Activated effector memory CD4-positive, alpha-beta T cell treated with anti-CD3 and anti-CD28 coated beads, Interleukin-2, amount 50 U/mL, for 16 hours (primary cell): ENCODE data around the gene BHLHE23.

Experiments
- DNase-seq: peaks from one replicate; pipeline ENCODE4 v3.0.0-alpha.2; 2020

The BHLHE23 gene

GRCh38 chr20:63007646-63008488, 1.1 kb upstream of the BHLHE23 start:
- no peak for DNase-seq

GRCh38 chr20:63007360-63007645, 539 bp upstream of the BHLHE23 start:
- DNase-seq, result no peak

DNA sequence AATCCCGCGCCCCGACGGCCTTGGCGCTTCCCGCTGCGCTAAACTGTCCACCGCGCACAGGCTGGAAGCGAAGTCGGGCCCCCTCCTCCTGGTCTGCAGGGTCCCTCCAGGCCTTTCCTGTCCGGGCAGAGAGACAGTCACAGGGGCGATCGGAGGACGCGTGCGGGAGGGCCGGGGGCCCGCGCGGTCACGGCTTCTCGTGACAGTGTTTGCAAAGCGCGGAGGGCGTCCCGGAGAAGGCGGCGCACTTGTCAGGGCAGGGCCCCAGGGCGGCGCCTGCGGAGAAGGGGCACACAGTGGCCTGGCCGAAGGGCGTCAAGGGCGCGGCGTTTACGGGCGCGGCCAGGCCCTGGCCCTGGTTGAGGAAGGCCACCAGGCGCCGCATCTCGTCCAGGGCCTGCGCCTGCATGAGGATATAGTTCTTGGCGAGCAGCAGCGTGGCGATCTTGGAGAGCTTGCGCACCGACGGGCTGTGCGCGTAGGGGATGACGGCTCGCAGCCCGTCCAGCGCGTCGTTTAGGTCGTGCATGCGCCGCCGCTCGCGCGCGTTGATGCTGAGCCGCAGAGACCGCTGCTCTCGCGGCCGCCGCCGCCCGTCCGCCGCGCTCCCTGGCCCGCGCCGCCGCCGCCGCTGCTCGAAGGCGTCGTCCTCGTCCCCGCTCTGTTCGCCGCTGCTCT, 763 bp downstream of the BHLHE23 start:
- DNase-seq, result no peak

DNA sequence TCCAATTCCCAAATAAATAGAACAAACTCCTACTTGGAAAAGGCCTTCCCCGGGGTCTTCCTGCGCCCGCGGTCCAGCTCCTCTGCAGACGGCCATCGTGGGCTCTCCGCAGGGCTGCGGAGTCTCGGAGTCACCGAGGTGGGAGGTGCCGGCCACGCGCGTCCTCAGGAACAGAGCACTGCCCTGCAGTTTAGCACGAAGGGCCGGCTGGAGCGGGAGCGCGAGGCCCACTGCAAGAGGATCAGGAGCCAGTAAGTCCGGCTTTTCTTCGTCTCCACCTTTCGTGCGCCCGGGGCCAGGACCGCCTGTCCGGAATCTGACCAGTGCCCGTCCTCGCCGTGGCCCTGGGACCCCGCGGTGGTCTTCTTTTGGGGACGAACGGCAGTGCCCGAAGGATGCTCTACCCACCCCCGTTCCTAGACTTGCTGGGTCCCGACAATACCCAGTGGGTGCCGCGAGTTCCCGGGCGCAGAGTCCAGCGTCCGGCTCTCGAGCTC, 1.4 kb downstream of the BHLHE23 start:
- DNase-seq, result no peak

DNA sequence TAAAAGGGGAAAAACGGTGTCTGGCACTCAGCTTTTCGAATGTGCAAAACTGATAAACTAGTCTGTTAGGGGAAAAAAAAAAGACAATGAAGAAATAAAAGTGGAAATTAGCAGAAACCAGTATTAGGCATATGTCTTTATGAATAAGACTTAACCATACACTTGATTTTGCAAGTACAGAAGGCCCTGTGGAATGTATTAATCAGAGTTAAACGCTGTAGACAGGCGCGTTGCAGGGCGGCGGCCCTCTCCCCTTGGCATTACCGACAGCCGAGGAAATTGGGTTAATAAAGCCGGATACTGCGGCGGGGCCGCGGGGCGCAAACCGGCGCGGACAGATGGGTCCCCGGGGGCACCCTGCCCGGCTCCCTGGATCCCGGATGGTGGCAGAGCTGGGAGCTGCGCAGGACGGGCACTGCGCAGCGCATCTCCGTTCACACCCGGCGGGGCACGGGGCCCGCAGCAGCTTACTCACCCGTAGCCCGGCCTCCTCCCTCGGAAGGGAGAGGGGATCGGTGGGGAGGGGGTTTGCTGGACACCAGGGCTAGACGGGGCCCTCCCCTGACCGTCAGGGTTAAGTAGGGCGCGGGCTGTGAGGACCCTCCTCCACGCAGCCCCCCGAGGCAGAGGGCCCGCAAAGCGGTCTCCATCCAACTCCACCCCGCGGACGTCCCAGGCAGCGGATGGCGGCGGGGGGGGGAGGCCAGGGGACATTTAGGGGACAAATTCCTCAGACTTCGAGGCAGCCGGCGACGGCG, 2.0 kb downstream of the BHLHE23 start:
- DNase-seq, result no peak

- no peak for DNase-seq
Observed at GRCh38 chr20:63003546-63003945, 3.2 kb downstream of the BHLHE23 start.

DNA sequence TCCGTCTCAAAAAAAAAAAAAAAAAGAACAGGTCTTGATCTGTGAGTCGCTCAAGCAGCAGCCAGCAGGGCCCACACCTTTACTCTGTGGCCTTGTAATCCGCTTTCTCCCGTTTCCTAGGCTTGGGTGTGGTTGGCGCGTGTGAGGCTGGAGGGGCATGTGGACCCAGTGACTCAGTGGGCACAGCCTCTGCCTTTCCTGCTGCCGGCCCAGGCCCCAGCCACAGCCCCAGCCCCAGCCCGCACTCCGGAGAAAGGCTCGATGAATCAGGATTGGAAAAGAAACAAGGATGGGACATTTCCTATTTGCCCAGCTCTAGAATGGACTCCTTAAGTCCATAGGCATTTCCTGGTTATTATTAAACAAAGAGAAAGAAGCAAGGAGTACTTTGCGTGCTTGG, 4.3 kb downstream of the BHLHE23 start:
- no peak for DNase-seq

DNA sequence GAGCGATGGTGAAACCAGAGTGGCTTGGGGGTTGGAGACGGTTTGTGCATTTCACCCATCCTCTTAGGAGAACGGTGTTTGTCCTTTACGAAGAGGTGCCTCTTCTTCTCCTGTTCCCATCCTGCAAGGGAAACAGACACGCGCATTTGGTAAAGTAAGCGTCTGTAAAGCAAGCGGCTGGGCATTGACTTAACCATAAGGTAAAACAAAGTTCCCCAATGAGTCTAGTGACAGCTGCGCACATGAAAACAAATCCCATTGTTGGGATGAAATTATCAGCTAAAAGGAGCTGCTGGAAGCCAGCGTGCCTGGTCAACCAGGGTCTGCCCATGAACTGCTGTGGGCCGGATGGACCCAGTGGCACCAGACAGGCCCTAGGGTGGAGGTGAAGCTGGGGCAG, 5.8 kb downstream of the BHLHE23 start:
- no peak for DNase-seq

DNA sequence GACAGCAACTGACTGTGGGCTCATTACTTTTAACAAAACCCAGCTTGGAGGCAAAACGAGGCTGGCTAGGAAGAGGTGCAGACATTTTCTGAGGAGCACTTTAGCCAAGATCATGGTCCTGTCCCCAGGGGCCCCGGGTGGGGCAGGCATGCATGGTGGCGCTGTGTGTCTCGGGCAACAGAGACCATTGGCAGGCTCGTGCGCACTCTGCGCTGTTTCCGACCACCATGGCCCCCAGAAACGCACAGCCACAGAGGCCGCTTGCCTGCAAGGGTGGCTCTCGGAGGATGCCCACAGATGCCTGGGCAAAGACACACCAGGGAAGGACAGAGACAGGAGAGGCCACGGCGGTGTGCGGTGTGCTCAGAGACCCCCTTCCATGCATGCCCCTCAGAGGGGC, 6.7 kb downstream of the BHLHE23 start:
- DNase-seq, result no peak

- DNase-seq, result no peak
Observed at GRCh38 chr20:62999580-62999979, 7.2 kb downstream of the BHLHE23 start.

DNA sequence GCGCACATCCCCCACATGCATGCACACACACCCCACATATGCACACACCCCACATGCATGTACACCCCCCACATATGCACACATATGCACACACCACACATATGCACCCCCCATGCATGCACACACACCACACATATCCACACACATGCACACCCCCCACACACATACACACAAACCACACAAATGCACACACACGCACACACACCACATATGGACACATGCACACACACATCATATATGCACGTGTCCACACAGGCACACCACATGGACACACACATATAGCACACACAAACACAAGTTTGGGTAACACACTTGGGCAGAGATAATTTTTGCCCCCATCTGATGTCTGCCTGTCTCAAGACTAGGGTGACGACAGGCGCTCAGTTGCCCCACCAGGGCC, 8.3 kb downstream of the BHLHE23 start:
- DNase-seq, result no peak

DNA sequence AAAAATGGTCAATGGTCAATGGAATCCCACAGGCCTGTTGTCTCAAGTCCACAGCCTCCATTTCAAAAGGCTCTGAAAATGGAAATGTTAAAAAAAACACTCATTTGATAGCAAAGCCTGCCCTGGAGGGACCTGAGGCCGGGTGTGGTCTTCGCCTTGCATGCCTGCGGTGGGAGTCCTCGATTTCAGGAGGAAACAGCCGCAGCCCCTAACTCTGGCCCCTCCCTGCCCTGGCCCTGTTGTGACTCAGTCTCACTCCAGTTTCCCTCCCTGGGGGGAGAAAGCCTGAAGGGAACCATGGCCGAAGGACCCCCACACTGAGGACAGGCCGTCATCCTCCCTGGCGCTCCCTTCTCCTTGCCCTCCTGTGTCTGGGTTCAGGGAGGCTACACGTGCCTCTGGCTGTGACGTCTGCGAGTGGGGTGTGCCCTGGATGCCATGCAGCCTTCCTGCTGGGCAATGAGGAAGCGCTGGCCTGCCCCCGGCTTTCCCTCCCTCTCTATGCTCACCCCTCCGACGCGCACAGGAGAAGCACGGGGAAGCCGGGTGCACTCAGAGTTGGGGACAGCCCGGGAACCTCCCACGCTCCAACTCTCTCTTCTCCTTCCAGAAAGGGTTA, 9.2 kb downstream of the BHLHE23 start:
- no peak for DNase-seq

GRCh38 chr20:62996596-62996982, 10.2 kb downstream of the BHLHE23 start:
- no peak for DNase-seq

DNA sequence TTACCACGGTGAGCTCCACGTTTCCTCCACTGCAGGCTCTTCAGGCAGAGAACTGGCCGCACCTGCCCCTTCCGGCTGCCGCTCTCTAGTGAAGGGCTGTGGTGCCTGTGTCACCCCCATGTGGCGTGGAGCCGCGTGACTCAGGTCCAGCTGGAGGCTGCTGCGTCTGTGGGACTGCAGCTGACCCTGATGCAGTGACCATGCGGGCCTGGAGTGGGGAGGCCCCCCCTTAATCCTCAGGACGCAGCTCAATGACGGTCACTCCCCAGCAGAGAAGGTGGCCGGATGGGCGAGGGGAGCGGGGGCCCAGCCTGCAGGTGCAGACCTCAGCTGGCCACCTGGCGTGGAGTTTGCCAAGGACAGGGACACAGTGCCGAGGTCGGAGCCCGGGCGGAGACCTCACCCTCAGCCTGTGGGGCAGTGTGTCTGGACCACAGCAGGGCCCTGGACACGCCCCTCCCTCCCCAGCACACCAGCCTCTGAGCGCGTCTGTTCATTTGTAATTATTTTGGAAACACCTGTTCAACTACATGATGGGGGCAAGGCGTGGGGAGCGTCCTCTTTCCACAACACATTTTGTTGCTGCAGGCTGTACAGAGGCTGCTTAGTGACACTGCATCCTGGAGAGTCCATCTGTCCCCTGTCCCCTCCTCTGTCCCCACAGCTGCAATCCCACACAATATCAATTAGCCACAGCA, 10.7 kb downstream of the BHLHE23 start:
- DNase-seq, result no peak

DNA sequence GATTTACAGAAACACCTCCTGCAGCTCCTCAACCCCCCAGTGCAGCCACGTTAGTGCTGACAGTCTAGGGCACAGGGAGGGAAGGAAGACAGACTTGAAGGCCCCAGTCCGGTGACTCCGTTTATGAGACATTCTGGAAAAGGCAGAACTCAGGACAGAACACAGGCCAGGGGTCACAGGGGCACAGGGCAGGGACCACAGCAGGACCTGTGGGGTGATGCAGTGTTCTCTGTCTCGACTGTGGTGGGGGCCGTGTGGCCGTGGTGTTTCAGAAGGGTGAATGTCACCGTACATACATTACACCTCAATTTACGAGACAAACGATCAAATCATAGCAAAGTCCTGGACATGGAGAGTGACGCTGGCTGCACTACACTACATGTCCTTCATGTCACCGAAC, 11.3 kb downstream of the BHLHE23 start:
- DNase-seq, result no peak

GRCh38 chr20:62994869-62995281, 11.9 kb downstream of the BHLHE23 start:
- DNase-seq, result no peak

DNA sequence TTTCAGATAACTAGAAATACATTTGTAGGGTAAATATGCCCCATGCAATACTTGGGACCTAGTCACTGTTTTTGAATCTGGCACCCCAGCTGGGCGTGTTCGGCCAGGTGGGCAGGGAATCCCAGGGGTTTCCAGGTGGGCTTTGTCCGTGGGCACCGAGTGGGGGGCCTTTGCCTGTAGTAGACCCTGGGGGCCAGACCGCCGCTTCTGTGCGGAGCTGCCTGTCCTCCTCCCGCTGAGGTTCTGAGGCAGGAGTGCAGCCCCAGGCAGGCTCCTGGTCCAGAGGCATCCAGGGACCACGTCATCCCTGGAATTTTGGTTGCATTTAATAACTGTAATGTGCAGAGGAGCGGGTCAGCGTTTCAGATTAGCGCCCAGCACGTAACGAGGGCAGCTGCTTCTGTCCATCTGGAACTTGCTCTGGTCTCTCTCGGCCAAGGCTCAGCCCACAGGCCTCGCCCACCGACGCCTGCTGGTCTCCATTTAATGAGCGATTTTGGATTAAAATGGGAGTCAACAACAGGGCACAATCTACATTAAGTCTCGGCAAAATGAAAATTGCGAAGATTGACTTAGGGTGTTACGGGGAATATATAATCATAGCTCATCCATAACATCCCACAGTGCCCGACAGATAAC, 12.8 kb downstream of the BHLHE23 start:
- DNase-seq, result no peak

- no peak for DNase-seq
Observed at GRCh38 chr20:62991863-62992262, 14.9 kb downstream of the BHLHE23 start.

- no peak for DNase-seq
Observed at GRCh38 chr20:62991196-62991807, 15.5 kb downstream of the BHLHE23 start.

GRCh38 chr20:62990306-62990825, 16.4 kb downstream of the BHLHE23 start:
- no peak for DNase-seq

- DNase-seq, result no peak
Observed at GRCh38 chr20:62989201-62989601, 17.6 kb downstream of the BHLHE23 start.

DNA sequence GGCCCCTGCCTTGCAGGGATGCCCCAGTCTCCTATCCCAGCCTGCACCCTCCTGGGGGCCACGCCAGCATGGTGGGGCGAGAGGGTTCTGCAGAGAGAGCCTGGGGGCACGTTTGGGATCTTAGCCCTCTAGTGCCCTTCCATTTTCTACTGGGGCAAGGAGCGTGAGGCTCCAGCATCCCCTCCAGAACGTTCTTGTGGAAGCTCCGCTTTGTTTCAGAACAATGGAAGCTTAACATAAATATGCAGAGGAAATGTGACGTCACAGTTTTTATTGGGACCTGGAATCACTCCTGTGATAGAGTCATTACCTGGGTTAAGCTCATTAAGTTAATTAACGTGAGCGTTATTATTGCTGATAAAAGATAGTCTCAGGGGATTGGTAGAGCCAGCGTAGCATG, 19.6 kb downstream of the BHLHE23 start:
- DNase-seq, result no peak
